ENCODE measurements around the gene MYRF.

DNA sequence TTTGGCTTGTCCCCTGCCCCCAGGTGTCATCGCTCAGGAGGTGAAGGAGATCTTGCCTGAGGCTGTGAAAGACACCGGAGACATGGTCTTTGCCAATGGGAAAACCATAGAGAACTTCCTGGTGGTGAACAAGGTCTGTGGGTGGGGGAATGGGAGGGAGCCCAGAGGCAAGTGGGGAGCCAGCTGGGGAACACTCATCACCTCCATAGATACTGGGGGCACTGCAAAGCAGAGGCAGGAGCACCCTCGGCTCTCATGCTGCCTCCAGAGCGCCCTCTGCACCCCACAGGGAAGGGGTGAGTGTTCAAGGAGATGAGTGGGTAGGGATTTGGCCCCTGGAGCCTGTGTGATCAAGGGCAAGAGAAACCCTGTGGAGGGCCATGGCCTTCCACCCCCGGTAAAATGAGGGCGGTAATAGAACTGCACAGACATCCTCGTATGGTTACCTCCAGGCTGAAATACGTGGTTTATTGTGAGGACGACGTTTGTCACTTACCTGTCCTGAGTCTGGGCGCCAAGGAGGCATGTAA is 26.0 kb downstream of the MYRF start:
- TF ChIP-seq, protein P1, sequence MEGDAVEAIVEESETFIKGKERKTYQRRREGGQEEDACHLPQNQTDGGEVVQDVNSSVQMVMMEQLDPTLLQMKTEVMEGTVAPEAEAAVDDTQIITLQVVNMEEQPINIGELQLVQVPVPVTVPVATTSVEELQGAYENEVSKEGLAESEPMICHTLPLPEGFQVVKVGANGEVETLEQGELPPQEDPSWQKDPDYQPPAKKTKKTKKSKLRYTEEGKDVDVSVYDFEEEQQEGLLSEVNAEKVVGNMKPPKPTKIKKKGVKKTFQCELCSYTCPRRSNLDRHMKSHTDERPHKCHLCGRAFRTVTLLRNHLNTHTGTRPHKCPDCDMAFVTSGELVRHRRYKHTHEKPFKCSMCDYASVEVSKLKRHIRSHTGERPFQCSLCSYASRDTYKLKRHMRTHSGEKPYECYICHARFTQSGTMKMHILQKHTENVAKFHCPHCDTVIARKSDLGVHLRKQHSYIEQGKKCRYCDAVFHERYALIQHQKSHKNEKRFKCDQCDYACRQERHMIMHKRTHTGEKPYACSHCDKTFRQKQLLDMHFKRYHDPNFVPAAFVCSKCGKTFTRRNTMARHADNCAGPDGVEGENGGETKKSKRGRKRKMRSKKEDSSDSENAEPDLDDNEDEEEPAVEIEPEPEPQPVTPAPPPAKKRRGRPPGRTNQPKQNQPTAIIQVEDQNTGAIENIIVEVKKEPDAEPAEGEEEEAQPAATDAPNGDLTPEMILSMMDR (conservative IDR thresholded peaks at IDR 0.05; ENCODE audit: low read depth, low read length), result no peak
- TF ChIP-seq EZH2phosphoT487 (IDR thresholded peaks at IDR 0.05; ENCODE audit: borderline replicate concordance, low read length), result no peak

Measured in PC-3 (cell line).